M059J (cell line): ENCODE data around the gene ATP7B. TPM values are rescaled to one million over a fixed set of nuclear protein-coding genes. Genes with fewer than 3 reads are reported as not detected.

Experiments used
- DNase-seq: peaks from one replicate; pipeline ENCODE4 v3.0.0-alpha.2; 2012; ENCODE audit warnings: low read depth
- total RNA-seq: library from RNA; depleted of rRNA; stranded (reverse); fragments of >200 nt; shearing (Covaris generic); gene quantifications from 2 replicates; pipeline ENCODE4 v1.2.3, GENCODE V29; 2014

ATP7B gene
- total RNA-seq, 1 experiment from 2014 or later = 0.94 TPM

DNA sequence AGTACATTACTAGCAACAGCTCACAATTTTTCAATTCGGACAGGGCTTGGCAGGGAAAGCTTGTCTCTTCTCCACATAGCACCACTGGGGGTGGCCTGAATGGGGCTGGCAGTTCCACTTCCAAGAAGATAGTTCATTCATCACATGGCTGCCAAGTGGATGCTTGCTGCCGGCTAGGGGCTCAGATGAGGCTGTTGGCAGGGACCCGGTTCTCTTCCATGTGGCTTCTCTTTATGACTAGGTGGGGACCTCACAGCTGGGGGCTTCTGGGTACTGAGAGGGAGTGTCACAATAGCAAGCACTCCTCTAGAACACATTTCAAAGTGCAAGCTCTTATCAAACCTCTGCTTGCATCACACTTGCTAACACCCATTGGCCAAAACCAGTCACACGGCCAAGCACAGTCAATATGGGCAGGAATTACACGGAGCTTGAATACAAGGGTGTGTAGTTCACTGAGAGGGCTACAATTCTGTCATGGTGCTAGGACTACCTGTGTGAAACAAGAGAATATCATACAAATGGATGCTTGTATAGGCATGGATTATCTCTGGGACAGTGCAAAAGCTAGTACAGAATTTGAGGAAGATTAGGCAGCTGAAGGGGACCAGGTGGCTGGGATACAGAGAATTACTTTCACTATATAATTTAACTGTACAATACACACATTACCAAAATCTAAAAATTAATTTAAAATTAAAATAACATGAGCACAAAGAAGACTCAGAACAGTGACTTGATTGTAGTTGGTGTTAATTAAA lies 32.3 kb downstream of the ATP7B start:
- DNase-seq = no peak

DNA sequence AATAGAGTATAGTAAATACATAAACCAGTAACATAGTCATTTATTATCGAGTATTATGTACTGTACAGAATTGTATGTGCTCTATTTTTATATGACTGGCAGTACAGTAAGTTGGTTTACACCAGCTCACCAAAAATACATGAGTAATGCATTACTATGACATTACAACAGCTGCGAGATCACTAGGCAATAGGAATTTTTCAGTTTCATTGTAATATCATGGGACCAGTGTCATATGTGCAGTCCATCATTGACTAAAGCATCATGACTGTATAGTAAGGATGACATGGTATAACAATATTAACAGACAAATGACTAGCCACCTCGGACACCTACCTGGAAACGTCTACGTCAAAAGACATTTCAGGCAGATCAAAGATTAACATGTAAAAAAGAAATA lies 33.6 kb downstream of the ATP7B start:
- no peak for DNase-seq

DNA sequence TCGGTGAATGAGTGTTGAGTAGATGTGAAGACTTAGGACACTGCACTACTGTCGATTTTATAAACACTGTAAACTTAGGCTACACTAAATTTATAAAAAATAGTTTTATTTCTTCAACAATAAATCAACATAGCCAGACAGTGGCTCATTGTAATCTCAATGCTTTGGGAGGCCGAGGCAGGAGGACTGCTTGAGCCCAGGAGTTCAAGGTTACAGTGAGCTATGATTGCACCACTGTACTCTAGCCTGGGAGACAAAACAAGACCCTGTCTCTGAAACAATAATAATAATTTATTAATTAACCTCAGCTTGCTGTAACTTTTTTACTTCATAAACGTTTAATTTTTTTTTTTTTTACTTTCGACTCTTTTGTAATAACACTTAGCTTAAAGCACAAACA lies 34.4 kb downstream of the ATP7B start:
- no peak for DNase-seq

GRCh38 chr13:51976423-51976822 lies 34.8 kb downstream of the ATP7B start:
- DNase-seq = no peak

DNA sequence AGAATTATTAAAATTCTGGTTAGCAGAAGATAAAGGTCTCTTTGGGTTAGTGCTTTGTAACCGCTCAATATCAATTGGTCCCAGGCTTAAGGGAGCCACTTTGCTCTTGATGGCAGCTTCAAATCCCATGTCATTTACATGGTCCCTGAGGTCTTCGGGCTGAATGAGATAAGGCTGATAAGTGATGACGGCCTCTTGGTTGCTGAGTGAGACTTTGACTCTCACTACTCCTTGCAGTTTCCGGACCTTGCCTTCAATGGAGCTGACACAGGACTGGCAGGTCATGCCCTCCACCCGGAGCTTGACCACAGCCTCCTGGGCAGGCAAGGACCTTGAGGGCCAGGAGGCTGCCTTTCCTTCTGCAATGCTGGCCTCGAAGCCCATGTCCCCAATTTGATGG lies 36.8 kb downstream of the ATP7B start:
- no peak for DNase-seq

- no peak for DNase-seq
Observed at GRCh38 chr13:51971520-51972426, 39.5 kb downstream of the ATP7B start.

- peak; percentile 3 for DNase-seq
Observed at GRCh38 chr13:51970349-51970748, 40.9 kb downstream of the ATP7B start.

GRCh38 chr13:51967482-51968446 lies 43.5 kb downstream of the ATP7B start:
- no peak for DNase-seq

GRCh38 chr13:51966186-51966585 lies 45.1 kb downstream of the ATP7B start:
- no peak for DNase-seq

GRCh38 chr13:51961493-51962403 lies 49.5 kb downstream of the ATP7B start:
- DNase-seq = no peak

- DNase-seq = no peak
Observed at GRCh38 chr13:51960766-51961165, 50.5 kb downstream of the ATP7B start.

- no peak for DNase-seq
Observed at GRCh38 chr13:51959773-51960172, 51.5 kb downstream of the ATP7B start.

DNA sequence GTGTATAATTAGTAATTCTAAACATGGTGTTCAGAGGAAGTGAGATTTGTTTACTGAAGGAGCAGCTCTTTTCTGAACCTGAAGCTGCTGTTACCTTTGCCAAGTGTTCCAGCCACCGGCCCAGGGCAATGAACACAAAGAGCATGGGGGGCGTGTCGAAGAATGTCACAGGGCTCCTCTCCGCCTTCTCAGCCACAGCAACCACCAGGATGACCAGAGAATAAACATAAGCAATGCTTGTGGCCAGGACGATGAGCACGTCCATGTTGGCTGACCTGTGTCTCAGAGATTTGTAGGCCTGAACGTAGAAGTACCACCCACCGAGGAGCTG lies 53.1 kb downstream of the ATP7B start:
- DNase-seq = no peak

DNA sequence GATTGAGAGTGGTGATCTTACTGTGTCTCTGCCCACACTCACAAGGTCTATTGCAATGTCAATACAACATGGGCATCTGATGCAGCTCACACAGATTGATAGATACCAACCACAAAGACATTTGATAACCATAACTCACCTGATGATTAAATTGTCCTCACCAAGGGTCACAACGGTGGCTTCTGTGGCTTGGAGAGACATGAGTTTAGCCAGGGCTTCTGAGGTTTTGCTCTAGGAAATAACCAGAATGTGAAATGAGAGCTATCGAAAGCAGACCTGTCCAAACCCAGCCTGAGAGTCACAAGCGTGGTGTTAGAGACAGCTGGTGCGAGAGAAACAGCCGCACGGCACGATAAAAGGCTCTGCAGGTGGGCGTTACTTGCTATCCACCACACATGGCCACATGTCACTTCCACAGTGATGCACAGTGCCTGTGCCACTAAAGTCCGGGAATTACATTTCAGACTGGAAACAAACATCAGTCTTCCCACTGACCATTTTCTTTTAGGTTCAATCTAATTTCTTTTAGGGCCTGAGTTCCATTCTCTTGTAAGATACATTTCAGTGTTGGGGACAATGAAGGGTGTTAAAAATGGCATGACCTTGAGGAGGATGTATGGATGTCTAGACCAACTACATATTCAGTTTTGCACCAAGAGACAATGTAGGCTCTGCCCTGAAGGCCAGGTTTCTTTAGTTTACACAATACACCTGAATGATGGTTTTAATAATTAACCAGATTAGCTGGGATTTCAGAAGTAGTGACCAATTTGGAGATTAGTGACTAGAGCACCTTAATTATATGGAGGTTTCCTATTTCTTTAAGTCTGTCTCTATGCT lies 53.7 kb downstream of the ATP7B start:
- no peak for DNase-seq

- no peak for DNase-seq
Observed at GRCh38 chr13:51956717-51957116, 54.5 kb downstream of the ATP7B start.

GRCh38 chr13:51955816-51956603 lies 55.2 kb downstream of the ATP7B start:
- DNase-seq = no peak

DNA sequence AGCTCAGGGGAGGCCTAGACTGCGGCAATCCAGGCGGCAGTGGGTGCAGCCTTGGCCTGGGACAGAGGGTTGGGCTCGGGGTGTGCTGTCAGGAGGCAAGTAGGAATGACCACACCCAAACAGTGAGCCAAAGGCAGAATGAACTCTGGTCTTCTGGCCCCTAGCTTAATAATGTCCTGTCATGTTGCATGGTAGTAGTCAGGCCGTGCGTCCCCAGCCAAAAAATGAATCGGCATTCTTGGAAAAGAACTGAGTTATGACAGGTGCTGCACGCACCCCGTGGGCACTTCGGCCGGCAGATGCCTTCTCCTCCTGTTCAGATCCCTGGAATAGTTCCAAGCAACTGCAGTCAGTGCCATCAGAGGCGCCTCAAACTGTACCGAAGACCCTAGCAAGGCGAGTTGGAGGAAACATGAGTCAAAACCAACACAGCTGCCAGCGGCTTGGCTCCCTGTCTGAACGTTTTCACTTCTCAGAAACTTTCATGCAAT lies 55.9 kb downstream of the ATP7B start:
- no peak for DNase-seq

DNA sequence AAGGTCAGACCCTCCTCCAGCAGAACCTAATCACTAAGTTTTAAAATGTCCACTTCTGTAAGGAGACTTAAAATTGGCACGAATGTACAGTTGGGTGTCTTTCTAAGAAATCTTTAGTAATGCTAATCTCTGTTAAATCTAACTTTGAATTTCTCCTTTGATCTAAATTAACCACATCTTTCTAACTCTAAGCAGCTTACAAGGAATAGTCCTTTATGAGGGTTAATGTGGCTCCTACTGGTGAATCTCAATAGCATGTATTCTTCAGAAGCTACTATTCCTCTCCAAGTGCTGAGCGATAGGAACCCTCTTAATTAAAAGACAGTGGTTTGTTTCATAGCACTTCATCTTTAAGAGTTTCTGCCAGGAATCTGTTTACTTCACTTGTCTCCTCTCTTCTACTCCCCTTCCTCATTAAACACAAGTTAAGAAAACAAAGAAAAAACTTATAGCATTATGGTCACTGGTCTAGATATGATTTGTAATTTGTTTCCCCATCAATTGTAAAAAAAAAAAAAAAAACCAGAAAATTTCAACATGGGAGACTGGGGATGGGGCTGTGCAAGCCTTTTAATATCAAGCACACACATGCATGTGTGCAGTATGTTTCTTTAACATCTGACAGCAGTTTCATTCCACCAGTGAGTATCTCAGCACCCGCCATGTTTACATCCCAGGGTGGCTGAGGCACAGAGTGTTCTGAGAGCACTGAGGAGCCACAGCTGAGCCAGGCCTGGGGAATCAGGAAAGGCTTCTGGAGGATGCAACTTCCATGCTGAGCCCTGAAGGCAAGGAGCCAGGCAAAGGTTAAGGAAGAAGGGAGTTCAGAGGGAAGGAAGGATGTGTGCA lies 57.7 kb downstream of the ATP7B start:
- no peak for DNase-seq
